ENCODE measurements around the gene MEIOSIN. TPM values are rescaled to one million over a fixed set of nuclear protein-coding genes. Genes with fewer than 3 reads are reported as not detected.

The MEIOSIN gene
- total and polyA plus RNA-seq, 11 donors = not detected

GRCh38 chr19:45767881-45768654, 34.8 kb downstream of the MEIOSIN start:
- H3K27me3 ChIP-seq = peaks cover 0 to 52% (median 0%) of the 10 kb centered on the region in 9 donors
- ATAC-seq (peak in 2 of 4 donors; percentile 0), DNase-seq (peak; percentile 70 to 86 (median 74))
- peaks cover 0 to 22% (median 3%) of the 10 kb centered on the region in 9 donors for H3K36me3 ChIP-seq
- H3K4me3 ChIP-seq = peak overlapping the region; percentile 72 to 93 (median 82)
- H3K9me3 ChIP-seq = no peaks in the 10 kb centered on the region
- intact Hi-C loops (cut with DNase I) = loop anchor here in 9 of 10 donors (1.0 to 10.0 kb wide), 10 partner anchors 36 to 363 kb away; partner anchors contain the start of genes FBXO46 (in 7 of the 9), MEIOSIN (in 6 of the 9), QPCTL (in 3 of the 9) and POLR1G (in 1 of the 9)
- TF ChIP-seq POLR2A (IDR thresholded peaks at IDR 0.05) = no peak
- TF ChIP-seq CTCF (IDR thresholded peaks at IDR 0.05) = no peak
- H3K27ac ChIP-seq = peak overlapping the region; percentile 86 to 99 (median 97)
- WGBS, 4 donors = 0 to 1% (median 1%) methylated on average over 30 to 102 of the region's 102 CpGs
- H3K4me1 ChIP-seq = peaks cover 10 to 71% (median 48%) of the 10 kb centered on the region in 12 donors

- DNase-seq = peak in 3 of 5 donors; percentile 57 to 76 (median 61)
- intact Hi-C loops (cut with DNase I) = loop anchor here in 9 of 10 donors (1.0 to 10.0 kb wide), 9 partner anchors 36 to 364 kb away; partner anchors contain the start of genes FBXO46 (in 7 of the 9), MEIOSIN (in 6 of the 9), QPCTL (in 2 of the 9) and POLR1G (in 1 of the 9)
- H3K4me3 ChIP-seq = peak overlapping the region; percentile 72 to 93 (median 82)
- H3K4me1 ChIP-seq = peaks cover 10 to 70% (median 44%) of the 10 kb centered on the region in 12 donors
- 1% methylated on average over 19 to 33 of the region's 33 CpGs for WGBS, 4 donors
- ATAC-seq = no peak
- H3K27me3 ChIP-seq = peaks cover 0 to 55% (median 0%) of the 10 kb centered on the region in 9 donors
- H3K9me3 ChIP-seq = no peaks in the 10 kb centered on the region
- peak overlapping the region; percentile 86 to 99 (median 97) for H3K27ac ChIP-seq
- H3K36me3 ChIP-seq = peaks cover 0 to 28% (median 8%) of the 10 kb centered on the region in 9 donors
- TF ChIP-seq POLR2A (IDR thresholded peaks at IDR 0.05) (no peak), CTCF (IDR thresholded peaks at IDR 0.05) (no peak)
These were observed 35.4 kb downstream of the MEIOSIN start for GRCh38 chr19:45768655-45768983.

- peak within 1 kb of the TSS; percentile 86 to 99 (median 97) for H3K27ac ChIP-seq
- H3K36me3 ChIP-seq = peaks cover 0 to 32% (median 11%) of the 10 kb centered on the region in 9 donors
- no peak for TF ChIP-seq CTCF (IDR thresholded peaks at IDR 0.05)
- TF ChIP-seq POLR2A (IDR thresholded peaks at IDR 0.05) = peak in 1 of 2 donors; percentile 89
- peaks cover 0 to 56% (median 0%) of the 10 kb centered on the region in 9 donors for H3K27me3 ChIP-seq
- H3K9me3 ChIP-seq = no peaks in the 10 kb centered on the region
- peak; percentile 59 to 66 (median 62) for ATAC-seq
- peak within 1 kb of the TSS; percentile 72 to 93 (median 82) for H3K4me3 ChIP-seq
- H3K4me1 ChIP-seq = peaks cover 9 to 65% (median 38%) of the 10 kb centered on the region in 12 donors
- DNase-seq = peak; percentile 98 to 99 (median 99)
- intact Hi-C loops (cut with DNase I) = loop anchor here in 9 of 10 donors (1.0 to 10.0 kb wide), 11 partner anchors 37 to 364 kb away; partner anchors contain the start of genes FBXO46 (in 7 of the 9), MEIOSIN (in 6 of the 9), QPCTL (in 3 of the 9) and POLR1G (in 1 of the 9)
- 0 to 1% (median 0%) methylated on average over 16 to 70 of the region's 70 CpGs for WGBS, 4 donors
These were observed 35.9 kb downstream of the MEIOSIN start, which contains the start of gene SIX5 for GRCh38 chr19:45768984-45769782. TSS of gene SIX5 (minus strand) at chr19:45769252. CDS start at chr19:45768844, 408 bp downstream.

Data from heart left ventricle (tissue), 16 donors.